ENCODE measurements around the gene IL7R. TPM values are rescaled to one million over a fixed set of nuclear protein-coding genes. Genes with fewer than 3 reads are reported as not detected.

The IL7R gene
- total and polyA plus RNA-seq, 2 of the 13 experiments (the other 11 are each of a cell fraction or from before 2014, with no cell fraction given), result not detected

DNA sequence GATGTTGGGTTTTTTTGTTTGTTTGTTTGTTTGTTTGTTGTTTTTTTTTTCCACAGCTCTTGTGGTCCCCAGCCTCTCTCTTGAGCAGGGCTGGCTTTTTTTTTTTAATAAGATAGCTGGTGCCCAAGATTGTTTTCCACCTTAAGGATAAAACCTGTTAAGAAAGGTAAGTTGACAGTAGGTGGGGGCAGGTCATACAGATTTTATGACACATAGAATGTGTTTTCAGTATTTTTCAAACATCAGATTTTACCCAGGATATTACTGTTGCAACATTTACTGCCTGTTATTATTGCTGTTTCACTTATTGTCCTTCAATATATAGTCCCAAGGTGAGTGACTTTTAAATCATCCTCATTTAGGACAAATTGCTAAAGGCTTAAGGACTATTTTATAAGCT is 3.9 kb upstream of the IL7R start:
- no peaks in the 10 kb centered on the region for H3K36me3 ChIP-seq (replicated peaks in 1 of 2; ENCODE audit: control insufficient read depth in 1 of 2, insufficient read depth in 2 of 2, low read length in 2 of 2)
- FAIRE-seq (no peak), ATAC-seq (no peak), DNase-seq (ENCODE audit: low spot score) (no peak)
- H3K27ac ChIP-seq (ENCODE audit: extremely low read length, insufficient read depth, low read length), result no peak overlapping the region
- ChIA-PET POLR2A (no interaction called here), CTCF (ENCODE audit: low intra/inter-chr PET ratio, low total read pairs) (no interaction called here)
- no peaks in the 10 kb centered on the region for H3K79me2 ChIP-seq (ENCODE audit: insufficient read depth, low read length)
- no peaks in the 10 kb centered on the region for H4K20me1 ChIP-seq (ENCODE audit: insufficient read depth, low read length)
- H3K9me3 ChIP-seq (ENCODE audit: low read length), result no peaks in the 10 kb centered on the region
- intact Hi-C loops (cut with micrococcal nuclease; ENCODE audit: unreplicated experiment) (no loop called here), in situ Hi-C loops (cut with HindIII; ENCODE audit: extremely low pct_ligation_motif_present, low pct_unique_long_range_greater_than_20kb) (no loop called here)
- H3K9ac ChIP-seq (ENCODE audit: insufficient read depth, low read depth, low read length), result no peak overlapping the region
- H3K4me1 ChIP-seq (ENCODE audit: insufficient read depth, low read length), result no peaks in the 10 kb centered on the region
- no peak overlapping the region for H3K4me3 ChIP-seq (replicated peaks in 1 of 3; ENCODE audit: insufficient read depth in 1 of 3, low read depth in 2 of 3, low read length in 3 of 3)
- TF ChIP-seq ZNF550 (CRISPR knock-in tag; IDR thresholded peaks at IDR 0.05; ENCODE audit: borderline replicate concordance), result no peak
- TF ChIP-seq EEA1 (CRISPR knock-in tag; IDR thresholded peaks at IDR 0.05; ENCODE audit: borderline replicate concordance), result no peak
- TF ChIP-seq ZNF460 (CRISPR knock-in tag; IDR thresholded peaks at IDR 0.05; ENCODE audit: borderline replicate concordance), result no peak
- no peak for TF ChIP-seq NKX3-1 (CRISPR knock-in tag; IDR thresholded peaks at IDR 0.05)
- no peak for TF ChIP-seq ZNF614 (CRISPR knock-in tag; IDR thresholded peaks at IDR 0.05; ENCODE audit: borderline replicate concordance)
- no peak for TF ChIP-seq TBX3 (IDR thresholded peaks at IDR 0.05; ENCODE audit: borderline replicate concordance)
- no peak for TF ChIP-seq LCORL (IDR thresholded peaks at IDR 0.05)
- no peak for TF ChIP-seq LCORL (CRISPR knock-in tag; IDR thresholded peaks at IDR 0.05)
- no peak for TF ChIP-seq ZNF569 (CRISPR knock-in tag; IDR thresholded peaks at IDR 0.05; ENCODE audit: borderline replicate concordance)
- TF ChIP-seq REST (IDR thresholded peaks at IDR 0.05; ENCODE audit: borderline replicate concordance in 1 of 2, low read depth in 1 of 2, low read length in 2 of 2), result no peak
- no peak for TF ChIP-seq ZNF768 (CRISPR knock-in tag; IDR thresholded peaks at IDR 0.05)
- no peak for TF ChIP-seq TIGD3 (CRISPR knock-in tag; IDR thresholded peaks at IDR 0.05; ENCODE audit: borderline replicate concordance)
- no peak for TF ChIP-seq ZFP62 (CRISPR knock-in tag; IDR thresholded peaks at IDR 0.05)
- H3K4me2 ChIP-seq (ENCODE audit: low read depth, low read length), result no peak overlapping the region
- no TSS peak for BruUV-seq (replicated peaks)
- no peaks in the 10 kb centered on the region for H3K27me3 ChIP-seq (ENCODE audit: control insufficient read depth in 1 of 2, insufficient read depth in 2 of 2, low read length in 2 of 2)
- no peak overlapping the region for H2AFZ ChIP-seq (ENCODE audit: low read length)

Measured in HepG2 (cell line).